CD4-positive, alpha-beta T cell treated with Interleukin-21 for 1 hour (primary cell): ENCODE results near the gene GABRP.
"Not testable (repeated sequence)": the region's sequence is repeated elsewhere in the genome, so short reads cannot be mapped to it uniquely, and the experiment has no call there.

Source experiments
- DNase-seq: peaks from one replicate; pipeline ENCODE4 v3.0.0-alpha.2; 2020

GABRP gene

GRCh38 chr5:170809551-170809950, 26.0 kb downstream of the GABRP start:
- no peak for DNase-seq

GRCh38 chr5:170811719-170812118, 28.2 kb downstream of the GABRP start:
- DNase-seq, result no peak

- DNase-seq, result no peak
Measured at GRCh38 chr5:170813231-170813630, 29.7 kb downstream of the GABRP start.

GRCh38 chr5:170817195-170817594, 33.7 kb downstream of the GABRP start:
- no peak for DNase-seq

GRCh38 chr5:170818232-170818631, 34.7 kb downstream of the GABRP start:
- no peak for DNase-seq

GRCh38 chr5:170819824-170820223, 36.3 kb downstream of the GABRP start:
- no peak for DNase-seq

GRCh38 chr5:170821257-170821800, 37.8 kb downstream of the GABRP start:
- no peak for DNase-seq

- DNase-seq, result no peak
Measured at GRCh38 chr5:170826117-170826516, 42.6 kb downstream of the GABRP start.

- no peak for DNase-seq
Measured at GRCh38 chr5:170832241-170832640, 48.7 kb downstream of the GABRP start.

GRCh38 chr5:170833981-170834380, 50.5 kb downstream of the GABRP start:
- not testable (repeated sequence) for DNase-seq

GRCh38 chr5:170836226-170836625, 52.7 kb downstream of the GABRP start:
- DNase-seq, result no peak

- no peak for DNase-seq
Measured at GRCh38 chr5:170843870-170844269, 60.3 kb downstream of the GABRP start.

- no peak for DNase-seq
Measured at GRCh38 chr5:170844651-170845050, 61.1 kb downstream of the GABRP start.

- DNase-seq, result no peak
Measured at GRCh38 chr5:170846416-170846815, 62.9 kb downstream of the GABRP start.

GRCh38 chr5:170846846-170847245, 63.3 kb downstream of the GABRP start:
- DNase-seq, result no peak

- no peak for DNase-seq
Measured at GRCh38 chr5:170848033-170848432, 64.5 kb downstream of the GABRP start.

- DNase-seq, result no peak
Measured at GRCh38 chr5:170849374-170849773, 65.8 kb downstream of the GABRP start.

GRCh38 chr5:170854566-170854965, 71.0 kb downstream of the GABRP start:
- no peak for DNase-seq

- DNase-seq, result no peak
Measured at GRCh38 chr5:170857066-170857465, 73.5 kb downstream of the GABRP start.

- no peak for DNase-seq
Measured at GRCh38 chr5:170860415-170860814, 76.9 kb downstream of the GABRP start.

GRCh38 chr5:170860818-170861666, 77.5 kb downstream of the GABRP start:
- DNase-seq, result no peak

GRCh38 chr5:170861667-170861916, 78.1 kb downstream of the GABRP start:
- no peak for DNase-seq

GRCh38 chr5:170861917-170862766, 78.6 kb downstream of the GABRP start, which contains the start of gene RANBP17:
Gene RANBP17, plus strand, starts transcription at chr5:170862018.
- no peak for DNase-seq

GRCh38 chr5:170863646-170864045, 80.1 kb downstream of the GABRP start:
- DNase-seq, result no peak
